HG02870 (cell line): ENCODE data around the gene PPME1.

Experiments
- ATAC-seq: cut with Tn5 transposase; IDR thresholded peaks from one replicate; pipeline ENCODE4 v1.9.1; 2021; ENCODE audit warnings: mild to moderate bottlenecking, moderate library complexity; ENCODE audit not compliant: unreplicated experiment

The PPME1 gene

DNA sequence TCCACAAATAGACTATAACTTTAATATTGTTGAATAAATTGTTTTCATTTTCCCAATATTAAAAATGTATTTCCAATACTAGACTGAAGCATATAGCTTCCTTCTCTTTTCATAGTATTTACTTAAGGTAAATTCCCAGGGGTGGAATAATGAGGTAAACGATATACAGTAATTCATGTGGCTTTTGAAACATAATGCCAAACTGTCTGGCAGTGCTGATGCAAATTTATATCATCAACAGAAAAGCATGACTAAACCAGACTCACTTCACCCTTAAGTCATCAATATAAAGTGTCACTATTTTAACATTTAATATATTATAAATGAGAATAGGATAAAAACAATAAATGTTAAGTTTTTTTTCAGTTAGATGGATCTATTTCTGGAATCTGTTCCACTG, 13.9 kb upstream of the PPME1 start:
- no peak for ATAC-seq

DNA sequence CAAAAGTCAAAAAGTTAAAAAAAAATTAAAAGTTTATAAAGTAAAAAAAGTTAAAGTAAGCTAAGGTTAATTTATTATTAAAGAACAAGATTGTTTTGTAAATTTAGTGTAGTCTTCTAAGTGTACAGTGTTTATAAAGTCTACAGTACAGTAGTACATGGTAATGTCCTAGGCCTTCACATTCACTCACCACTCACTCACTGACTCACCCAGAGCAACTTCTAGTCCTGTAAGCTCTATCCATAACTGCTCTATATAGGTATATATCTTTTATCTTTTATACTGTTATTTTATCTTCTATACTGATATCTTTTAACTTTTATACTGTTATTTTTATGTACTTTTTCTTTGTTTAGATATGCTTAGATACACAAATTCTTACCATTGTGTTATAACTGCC, 11.4 kb upstream of the PPME1 start:
- ATAC-seq, result no peak

DNA sequence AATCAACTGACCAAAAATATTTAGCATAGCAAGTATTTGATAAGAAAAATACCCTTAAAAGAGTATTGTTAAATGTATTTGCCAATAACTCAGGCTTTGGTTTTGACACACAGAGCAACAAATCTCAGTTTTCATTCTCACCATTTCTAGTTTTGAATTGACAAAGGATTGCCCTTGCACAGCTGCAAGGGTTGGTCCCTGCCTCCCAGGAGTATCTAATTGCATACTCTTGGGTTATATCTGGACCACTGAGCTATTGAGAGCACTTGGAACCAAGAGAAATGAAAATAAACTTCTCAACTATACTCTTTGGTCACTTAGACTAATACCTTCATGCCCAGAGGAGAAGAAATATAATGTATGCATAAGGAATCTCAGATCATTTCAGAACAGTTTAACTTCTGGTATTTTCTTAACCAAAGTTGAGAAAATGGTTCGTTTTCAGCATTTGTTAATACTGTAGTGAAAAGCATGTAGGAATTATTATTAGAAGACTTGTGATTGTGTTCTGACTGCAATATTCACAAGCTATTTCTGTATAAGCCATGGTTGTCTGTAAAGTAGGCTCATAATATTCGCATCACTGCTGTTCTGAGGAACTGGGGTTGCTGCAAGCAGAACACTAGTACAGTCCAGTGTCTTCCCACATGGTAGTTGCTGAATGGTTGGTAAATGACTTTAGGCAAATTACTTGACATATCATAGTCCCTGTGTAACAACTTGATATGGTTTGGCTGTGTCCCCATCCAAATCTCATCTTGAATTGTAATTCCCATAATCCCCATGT, 8.2 kb upstream of the PPME1 start:
- ATAC-seq, result peak; percentile 90

DNA sequence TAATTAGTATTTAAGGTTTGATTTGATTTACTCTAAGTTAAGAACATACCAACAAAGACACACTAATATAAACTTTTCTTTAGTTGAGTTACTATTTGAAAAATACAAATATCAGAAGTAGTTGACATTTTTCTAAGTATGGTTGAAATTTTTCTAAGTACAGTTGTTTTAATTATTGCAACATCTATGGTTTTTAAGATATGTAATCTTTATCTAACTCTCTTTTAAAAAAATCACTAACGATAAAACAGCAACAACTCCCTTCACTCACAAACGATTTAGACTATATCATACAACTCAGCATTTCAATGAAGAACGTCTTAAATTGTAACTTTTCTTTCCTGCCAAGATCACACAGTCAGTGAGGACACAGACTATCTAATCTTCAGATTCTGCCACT, 2.3 kb upstream of the PPME1 start:
- no peak for ATAC-seq

DNA sequence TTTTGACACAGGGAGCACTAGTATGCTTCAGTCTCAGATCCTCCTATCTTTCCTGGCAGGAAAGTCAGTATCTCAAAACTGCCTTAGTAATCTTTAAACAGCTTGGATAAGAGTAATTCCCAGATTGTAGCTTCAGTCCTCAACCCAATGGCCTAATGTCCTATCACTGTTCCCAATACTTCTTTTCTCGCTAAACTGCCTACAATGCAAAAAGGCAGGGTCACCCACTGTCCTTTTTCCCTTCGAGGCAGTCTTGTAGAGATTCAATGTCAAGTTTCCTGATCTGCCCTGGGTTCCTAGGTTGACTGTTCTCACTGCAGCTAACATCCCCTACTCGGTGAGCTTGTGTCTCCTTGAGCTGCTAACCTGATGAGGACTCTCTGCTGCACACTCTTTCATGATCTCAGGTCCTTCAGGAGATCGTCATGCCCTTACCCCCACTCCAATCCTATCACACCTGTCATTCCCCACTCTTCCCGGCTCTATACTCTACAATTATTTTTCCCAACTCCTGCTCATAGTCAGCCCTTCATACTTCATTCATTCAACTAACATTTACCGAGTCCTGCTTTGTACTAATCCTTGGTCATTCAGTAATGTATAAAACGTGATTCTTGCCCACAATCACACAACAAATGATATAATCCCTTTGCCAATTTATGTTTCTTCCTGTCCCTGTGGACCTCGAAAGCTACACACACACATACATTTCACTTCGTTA, 1.2 kb upstream of the PPME1 start:
- ATAC-seq, result no peak

DNA sequence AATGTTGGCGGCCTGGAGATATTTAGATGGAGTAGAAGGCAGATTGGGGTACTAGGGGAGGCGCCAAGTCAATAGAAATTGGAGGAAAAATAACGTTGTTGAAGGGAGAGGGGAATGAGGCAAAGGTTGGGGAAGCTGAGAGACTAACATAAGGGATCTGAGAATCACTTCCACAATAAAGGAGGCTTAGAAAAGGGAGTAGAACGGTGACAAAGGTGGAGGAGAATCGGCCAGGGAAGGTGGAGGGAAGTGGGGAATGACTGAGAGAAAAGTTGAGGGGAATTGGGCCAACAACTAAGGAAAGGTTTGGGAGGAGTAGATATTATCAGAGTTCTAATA, 510 bp downstream of the PPME1 start:
- no peak for ATAC-seq

DNA sequence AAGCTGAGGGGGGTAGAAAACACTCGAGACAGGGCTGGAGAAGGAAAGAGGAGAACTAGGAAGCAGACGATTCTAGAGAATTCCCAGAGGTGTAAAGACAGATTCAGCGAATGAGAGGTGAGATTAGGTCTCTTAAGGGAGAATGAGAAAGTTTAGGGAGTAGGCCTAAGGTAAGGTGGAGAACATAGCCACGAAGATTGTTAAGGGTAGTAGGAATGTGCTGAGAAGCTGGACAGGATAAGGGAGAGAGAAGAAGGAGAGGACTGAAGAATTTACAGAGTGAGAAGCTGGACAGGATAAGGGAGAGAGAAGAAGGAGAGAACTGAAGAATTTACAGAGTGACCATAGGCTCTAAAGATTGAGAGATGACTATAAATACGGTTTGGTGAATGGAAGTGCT, 908 bp downstream of the PPME1 start:
- no peak for ATAC-seq

DNA sequence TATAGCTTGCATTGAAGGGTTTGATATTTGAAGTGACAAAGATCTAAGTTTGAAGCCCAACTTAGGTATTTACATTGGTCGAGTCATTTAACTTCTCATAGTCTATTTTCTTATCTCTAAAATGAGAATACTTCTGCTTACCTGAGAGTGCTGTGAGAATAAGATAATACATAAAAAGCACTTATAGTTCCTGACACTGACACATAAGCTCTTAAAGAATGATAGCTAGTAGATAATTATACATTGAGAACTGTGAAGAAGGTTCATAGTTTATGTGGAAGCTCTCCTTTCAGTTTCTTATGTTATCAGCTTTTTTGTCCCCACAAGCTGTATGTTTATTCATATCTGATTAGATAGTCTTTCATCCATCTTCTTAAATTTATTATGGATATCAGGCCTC, 4.8 kb downstream of the PPME1 start:
- ATAC-seq, result no peak

DNA sequence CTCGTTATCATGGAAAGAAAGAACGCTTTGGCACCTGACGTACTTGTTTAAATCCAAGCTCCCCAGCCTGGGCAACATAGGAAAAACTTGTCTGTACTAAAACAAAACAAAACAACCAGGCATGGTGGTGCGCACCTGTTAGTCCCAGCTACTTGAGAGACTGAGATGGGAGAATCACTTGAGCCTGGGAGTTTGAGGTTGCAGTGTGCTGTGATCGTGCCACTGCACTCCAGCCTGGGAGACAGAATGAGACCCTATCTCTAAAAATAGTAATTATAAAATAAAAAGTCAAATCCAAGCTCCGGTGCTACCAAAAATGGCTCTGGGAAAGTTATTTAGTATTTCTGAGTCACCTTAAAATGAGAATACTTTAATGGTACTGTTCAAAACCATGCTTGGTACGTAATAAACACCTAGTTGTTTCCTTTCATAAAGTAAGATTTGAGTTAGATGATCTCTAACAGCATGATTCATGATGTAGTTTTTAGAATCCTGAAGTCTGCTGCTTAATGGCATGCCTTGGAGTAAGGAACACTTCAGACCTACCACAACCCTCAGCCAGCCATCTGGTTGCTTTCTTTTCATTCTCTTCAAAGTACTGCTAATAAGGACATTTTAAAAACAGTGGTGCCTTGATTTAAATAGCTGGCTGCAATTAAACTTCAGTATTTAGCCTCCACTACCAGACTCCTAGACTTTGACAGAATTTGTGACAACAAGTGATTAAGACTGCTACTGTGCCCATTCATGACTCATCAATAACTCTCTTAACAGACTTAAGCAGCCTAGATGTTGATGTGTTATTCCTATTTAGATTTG, 8.4 kb downstream of the PPME1 start:
- ATAC-seq, result no peak

DNA sequence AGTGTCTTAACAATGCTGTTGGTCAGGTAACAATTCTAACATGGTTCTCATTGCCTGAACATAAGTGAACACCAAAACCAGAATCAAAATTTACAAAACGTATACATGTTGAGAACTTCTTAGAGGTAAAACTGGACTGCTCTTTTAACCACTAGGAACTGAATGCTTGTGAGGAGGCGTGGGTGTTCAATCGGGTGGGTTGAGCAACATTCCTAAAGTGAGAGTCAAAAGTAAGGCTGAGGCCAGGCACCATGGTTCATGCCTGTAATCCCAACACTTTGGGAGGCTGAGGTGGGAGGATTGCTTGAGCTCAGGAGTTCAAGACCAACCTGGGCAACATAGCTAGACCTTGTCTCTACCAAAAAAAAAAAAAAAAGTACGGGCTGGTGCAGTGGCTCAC, 11.5 kb downstream of the PPME1 start:
- ATAC-seq, result no peak

DNA sequence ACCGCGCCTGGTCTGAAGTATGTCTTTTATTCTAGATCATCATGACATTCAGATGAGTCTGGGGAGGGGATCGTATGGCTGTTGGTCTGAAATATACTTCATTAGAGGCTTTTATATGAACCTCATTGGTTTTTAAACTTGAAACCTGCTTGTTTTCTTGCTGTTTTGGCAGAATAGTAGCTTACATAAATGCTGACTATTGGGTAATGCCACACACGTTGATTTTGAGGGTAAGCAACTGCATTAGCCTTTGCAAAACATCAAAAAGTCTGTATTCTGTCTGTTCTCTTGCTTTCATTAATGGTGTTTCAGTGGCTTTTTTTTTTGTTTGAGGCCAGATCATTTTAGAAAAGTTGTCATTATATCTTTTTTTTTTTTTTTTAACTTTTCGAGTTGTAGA, 14.2 kb downstream of the PPME1 start:
- no peak for ATAC-seq

DNA sequence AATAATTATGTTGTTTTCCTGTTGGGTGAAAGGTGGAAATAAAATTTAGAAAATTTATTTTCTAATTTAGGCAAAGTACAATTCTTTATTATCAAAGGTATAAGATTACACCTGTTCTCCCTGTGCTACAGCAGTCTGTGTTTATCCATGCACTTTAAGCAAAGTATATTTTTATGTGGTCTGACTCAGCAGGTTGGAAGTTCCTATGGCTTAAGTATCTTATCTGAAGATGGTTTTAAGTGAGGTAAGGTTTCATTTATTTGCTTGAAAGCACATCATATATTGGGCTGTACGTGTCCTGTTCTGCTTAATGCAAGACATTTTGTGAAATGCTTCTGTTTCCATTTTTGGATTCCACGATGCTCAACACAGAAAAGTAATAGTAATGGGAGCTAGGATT, 14.6 kb downstream of the PPME1 start:
- ATAC-seq, result no peak

DNA sequence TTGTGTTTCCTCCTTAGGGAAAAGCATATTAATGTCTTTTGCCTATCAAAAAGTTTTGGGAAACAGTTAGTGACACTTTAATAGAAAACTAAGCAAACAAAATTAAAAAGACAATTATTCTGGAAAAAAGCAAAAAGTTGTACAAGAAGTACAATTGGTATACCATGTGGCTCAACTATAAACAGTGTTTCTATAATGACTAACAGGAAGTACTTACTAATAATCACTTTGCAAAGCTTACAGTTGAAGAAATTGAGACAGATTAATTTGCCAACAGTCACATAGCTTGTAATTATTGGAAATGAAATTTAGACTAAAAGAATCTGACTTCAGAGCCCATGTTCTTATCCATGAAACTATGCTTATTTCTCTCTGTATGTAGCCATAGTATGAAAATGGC, 24.7 kb downstream of the PPME1 start:
- ATAC-seq, result no peak

DNA sequence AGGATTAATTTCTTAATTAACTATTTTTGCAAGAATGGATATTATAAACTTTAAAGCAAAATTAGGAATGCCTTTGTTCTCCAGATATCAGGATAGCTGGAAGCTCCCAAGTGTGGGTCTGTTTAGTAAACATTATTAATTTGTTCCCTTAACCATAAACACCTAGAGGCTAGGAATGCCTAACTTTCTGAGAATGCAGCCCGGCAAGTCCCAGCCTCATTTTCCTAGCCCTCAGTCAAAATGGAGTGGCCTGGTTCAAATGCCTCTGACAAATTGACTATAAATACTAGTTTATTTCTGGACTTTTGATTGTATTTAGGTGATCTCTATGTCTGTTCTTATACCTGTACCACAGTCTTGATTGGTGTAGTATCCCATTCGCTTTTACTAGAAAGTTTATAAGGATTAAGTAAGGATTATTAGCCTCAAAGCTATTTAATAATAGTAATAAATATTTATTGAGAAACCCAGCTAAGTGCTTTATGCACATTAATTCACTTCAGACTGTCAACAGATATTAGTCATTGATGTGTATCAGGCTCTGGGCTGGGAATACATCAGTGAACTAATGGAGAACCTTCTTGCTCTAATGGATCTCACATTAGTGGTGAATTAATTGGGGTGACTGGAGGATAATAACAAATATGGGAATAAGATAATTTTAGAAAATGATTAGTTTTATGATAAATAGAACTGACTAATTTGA, 25.8 kb downstream of the PPME1 start:
- ATAC-seq, result no peak

DNA sequence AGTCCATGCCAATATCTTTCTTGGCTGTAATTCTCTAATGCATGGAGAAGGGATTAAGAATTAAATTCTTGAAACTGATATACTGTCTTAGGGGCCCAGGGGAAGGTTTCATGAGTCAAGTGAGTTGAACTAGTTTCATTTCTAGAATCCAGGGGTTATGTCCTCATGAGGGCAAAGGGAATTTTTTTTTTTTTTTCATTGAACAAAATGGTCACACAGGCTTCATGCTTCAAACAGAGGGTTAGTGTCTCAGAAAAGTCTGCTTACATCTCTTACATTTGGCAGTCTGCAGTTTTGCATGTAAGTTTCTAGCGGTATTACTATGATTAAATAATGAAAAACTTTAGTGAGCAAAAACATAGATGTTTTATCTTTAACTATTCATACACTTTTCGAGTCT, 32.9 kb downstream of the PPME1 start:
- ATAC-seq, result no peak

DNA sequence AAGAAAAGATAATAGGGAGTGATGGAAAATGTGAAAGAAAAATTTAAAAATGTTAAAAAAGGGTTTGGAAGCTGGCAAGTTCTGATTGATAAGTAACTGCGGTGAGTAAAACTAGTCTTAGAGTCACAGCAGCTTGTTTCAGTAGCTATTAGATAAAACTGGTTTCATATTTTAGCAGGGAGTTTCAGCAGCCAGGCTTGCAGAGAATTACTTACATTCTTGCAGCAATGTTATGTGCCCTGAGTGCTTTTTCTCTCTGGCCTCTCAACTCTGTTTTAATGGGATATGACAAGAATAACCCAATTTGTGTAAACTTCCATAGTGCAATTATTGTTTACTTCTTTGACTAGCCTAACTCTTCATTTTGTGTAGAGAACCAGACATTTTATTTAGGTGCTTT, 33.6 kb downstream of the PPME1 start:
- ATAC-seq, result no peak

DNA sequence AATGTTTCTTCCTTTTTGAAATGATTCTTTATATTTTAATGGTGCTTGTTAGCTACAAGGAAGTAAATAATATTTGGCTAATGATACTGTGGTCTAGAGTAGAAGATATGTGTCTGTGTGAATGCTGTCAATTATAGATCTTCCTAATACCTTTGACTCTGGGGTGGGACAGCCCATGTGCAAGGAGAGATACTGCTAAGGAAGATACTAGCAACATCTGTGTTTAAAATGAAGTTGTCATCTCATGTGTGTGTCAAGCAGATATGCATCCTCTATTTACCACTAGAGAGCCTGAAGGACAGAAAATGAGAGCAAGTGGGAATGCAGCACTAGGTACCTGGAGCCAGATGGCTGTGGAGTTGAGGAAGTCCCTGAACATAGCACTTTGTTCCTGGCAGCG, 34.1 kb downstream of the PPME1 start:
- no peak for ATAC-seq

DNA sequence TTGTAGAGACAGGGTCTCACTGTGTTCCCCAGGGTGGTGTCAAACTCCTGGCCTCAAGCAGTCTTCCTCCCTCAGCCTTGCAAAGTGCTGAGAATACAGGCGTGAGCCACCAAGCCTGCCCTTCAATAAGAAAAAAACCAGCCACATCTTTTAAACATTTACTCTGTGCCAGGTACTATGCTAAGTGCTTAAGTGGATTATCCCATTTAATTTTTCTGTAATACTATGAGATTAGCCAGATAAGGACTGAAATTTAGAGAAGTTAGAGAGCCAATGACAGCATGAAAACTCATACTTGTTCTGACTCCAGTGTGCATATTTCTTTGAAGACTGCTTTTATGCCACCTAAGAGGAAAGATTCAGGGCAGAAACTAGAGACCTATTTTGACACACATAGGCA, 35.7 kb downstream of the PPME1 start:
- no peak for ATAC-seq

DNA sequence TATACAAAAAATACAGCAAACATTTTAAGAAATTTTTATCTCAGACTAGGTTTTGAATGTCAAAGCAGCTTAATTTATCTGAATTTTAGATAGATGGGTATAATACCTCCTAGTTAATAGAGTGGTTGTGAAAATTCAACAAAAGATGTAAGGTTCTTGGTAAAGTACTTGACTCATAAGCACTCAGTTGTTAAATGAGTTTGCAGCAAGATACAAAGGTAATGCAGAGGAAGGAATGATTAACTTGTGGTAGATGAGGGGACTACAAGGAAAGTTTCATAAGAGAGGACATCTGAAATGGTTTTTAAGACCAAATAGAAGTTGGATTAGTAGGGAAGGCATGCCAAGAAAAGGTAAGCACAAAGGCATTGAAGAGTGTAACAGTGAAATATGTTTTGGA, 37.4 kb downstream of the PPME1 start:
- no peak for ATAC-seq

DNA sequence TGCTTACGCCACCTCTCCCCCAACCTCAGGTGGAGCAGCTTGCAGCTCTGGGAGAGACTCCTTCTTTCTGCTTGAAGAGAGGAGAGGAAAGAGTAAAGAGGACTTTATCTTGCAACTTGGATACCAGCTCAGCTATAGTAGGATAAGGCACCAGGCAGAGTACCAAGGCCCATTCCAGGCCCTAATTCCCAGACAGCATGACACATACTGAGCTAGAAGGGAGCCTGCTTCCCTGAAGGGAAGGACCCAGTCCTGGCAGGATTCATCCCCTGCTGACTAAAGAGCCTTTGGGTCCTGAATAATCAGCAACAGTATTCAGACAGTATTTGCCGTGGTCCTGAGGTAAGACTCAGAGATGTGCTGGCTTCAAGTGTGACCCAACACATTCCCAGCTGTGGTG, 41.4 kb downstream of the PPME1 start:
- ATAC-seq, result no peak

DNA sequence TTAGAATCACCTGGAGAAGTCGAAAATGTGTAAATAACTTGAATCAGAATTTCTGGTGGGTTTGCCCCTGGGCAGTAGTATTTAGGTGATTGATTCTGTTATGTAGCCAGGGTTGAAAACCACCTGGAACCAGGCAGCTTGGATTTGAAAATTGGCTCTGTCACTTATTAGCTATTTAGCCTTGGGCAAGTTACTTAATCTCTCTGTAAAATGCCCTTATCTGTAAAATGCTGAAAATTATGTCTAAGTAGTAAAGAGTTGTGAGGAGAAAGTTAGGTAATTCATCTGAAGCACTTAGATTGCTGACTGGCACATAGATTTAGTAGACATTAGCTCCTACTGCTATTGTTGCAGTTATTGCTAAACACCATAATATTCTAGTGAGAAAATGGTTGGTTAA, 49.3 kb downstream of the PPME1 start:
- no peak for ATAC-seq
